Cardiac muscle cell (in vitro differentiated cells and primary cell): ENCODE data around the gene SPTSSB. TPM values are rescaled to one million over a fixed set of nuclear protein-coding genes. Genes with fewer than 3 reads are reported as not detected.

ENCODE experiments used
- DNase-seq, 2 donors: peaks; one replicate each; pipeline versions ENCODE4 v3.0.0 to v3.0.0-alpha.2; 2010 to 2017; ENCODE audit warnings: low read depth in 1 of 2, low spot score in 1 of 2
- H3K27ac ChIP-seq: fragments of 200-600 bp; sonication (generic); 2 replicates; pipeline ENCODE4 v1.5.1; 2016
- H3K27me3 ChIP-seq: fragments of 200-600 bp; sonication (generic); 2 replicates; pipeline ENCODE4 v1.6.0; 2016; ENCODE audit warnings: control low read depth
- H3K36me3 ChIP-seq: fragments of 200-600 bp; sonication (generic); 2 replicates; pipeline ENCODE4 v1.5.1; 2016; ENCODE audit warnings: control low read depth
- H3K4me1 ChIP-seq: fragments of 200-600 bp; sonication (generic); 2 replicates; pipeline ENCODE4 v1.8.1; 2017; ENCODE audit warnings: low read depth, mild to moderate bottlenecking, mixed run types
- H3K4me3 ChIP-seq: fragments of 200-600 bp; sonication (generic); 2 replicates; pipeline ENCODE4 v1.5.1; 2016; ENCODE audit warnings: mild to moderate bottlenecking
- H3K9me3 ChIP-seq: fragments of 200-600 bp; sonication (generic); 2 replicates; pipeline ENCODE4 v1.5.1; 2017; ENCODE audit warnings: low read depth, mild to moderate bottlenecking, control low read depth
- CTCF ChIP-seq: IDR thresholded peaks from 2 replicates; pipeline ENCODE4 v1.5.1; 2012; ENCODE audit warnings: low read depth, mild to moderate bottlenecking, low read length
- polyA plus RNA-seq: library from polyadenylated mRNA; unstranded; fragments of >200 nt; fragmentation: Nextera tagmentation; extraction: Ambion mirVana; gene quantifications from 2 replicates; pipeline ENCODE4 v1.2.1, GENCODE V29; 2016
- total RNA-seq: library from RNA; depleted of rRNA; stranded (reverse); fragments of >200 nt; gene quantifications from 2 replicates; pipeline ENCODE4 v1.2.3, GENCODE V29; 2016

The SPTSSB gene
- total and polyA plus RNA-seq, 2 experiments from 2014 or later: not detected

GRCh38 chr3:161323926-161324621 lies 47.2 kb downstream of the SPTSSB start:
- TF ChIP-seq CTCF: no peak
- H3K4me3 ChIP-seq: no peak overlapping the region
- H3K9me3 ChIP-seq: no peaks in the 10 kb centered on the region
- H3K27ac ChIP-seq: no peak overlapping the region
- no peaks in the 10 kb centered on the region for H3K27me3 ChIP-seq
- no peak for DNase-seq
- no peaks in the 10 kb centered on the region for H3K4me1 ChIP-seq
- no peaks in the 10 kb centered on the region for H3K36me3 ChIP-seq

- Histone ChIP-seq H3K4me3 (no peak overlapping the region), H3K27ac (no peak overlapping the region), H3K27me3 (no peaks in the 10 kb centered on the region), H3K36me3 (no peaks in the 10 kb centered on the region), H3K9me3 (no peaks in the 10 kb centered on the region), H3K4me1 (no peaks in the 10 kb centered on the region)
- DNase-seq: no peak
- no peak for TF ChIP-seq CTCF
Measured at GRCh38 chr3:161322781-161323568, 48.3 kb downstream of the SPTSSB start.

GRCh38 chr3:161320837-161321236 lies 50.5 kb downstream of the SPTSSB start:
- Histone ChIP-seq H3K4me1 (no peaks in the 10 kb centered on the region), H3K36me3 (no peaks in the 10 kb centered on the region), H3K27ac (no peak overlapping the region), H3K27me3 (no peaks in the 10 kb centered on the region), H3K9me3 (no peaks in the 10 kb centered on the region), H3K4me3 (no peak overlapping the region)
- TF ChIP-seq CTCF: no peak
- DNase-seq: no peak

GRCh38 chr3:161319867-161320266 lies 51.5 kb downstream of the SPTSSB start:
- Histone ChIP-seq H3K4me1 (no peaks in the 10 kb centered on the region), H3K36me3 (no peaks in the 10 kb centered on the region), H3K9me3 (no peaks in the 10 kb centered on the region), H3K4me3 (no peak overlapping the region), H3K27ac (no peak overlapping the region), H3K27me3 (no peaks in the 10 kb centered on the region)
- TF ChIP-seq CTCF: no peak
- DNase-seq: no peak

- no peak overlapping the region for H3K27ac ChIP-seq
- H3K4me1 ChIP-seq: no peaks in the 10 kb centered on the region
- no peak for TF ChIP-seq CTCF
- no peaks in the 10 kb centered on the region for H3K27me3 ChIP-seq
- H3K4me3 ChIP-seq: no peak overlapping the region
- no peaks in the 10 kb centered on the region for H3K9me3 ChIP-seq
- no peaks in the 10 kb centered on the region for H3K36me3 ChIP-seq
- DNase-seq: no peak
Measured at GRCh38 chr3:161317077-161317476, 54.2 kb downstream of the SPTSSB start.
